ENCODE data around the gene ANKS1A.

ANKS1A gene

DNA sequence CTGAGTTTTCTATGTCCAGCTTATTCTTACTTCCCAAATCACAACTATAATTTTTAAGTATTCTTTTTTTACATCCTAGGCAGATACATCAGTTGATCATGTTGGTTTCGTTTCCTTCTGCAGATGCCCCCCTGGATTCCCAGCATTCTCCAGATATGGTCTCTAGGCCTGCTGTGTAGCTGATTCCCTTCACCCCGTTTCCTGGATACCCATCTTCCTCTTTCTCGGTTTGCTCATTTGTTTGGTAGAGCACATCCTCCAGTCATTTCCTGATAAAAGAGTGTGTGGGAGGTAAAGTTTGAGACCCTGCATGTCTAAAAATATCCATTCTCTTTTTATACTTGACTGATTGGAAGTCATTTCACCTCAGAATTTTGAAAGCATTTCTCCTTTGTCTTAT, 66.4 kb downstream of the ANKS1A start:
- TF ChIP-seq GATA2 (IDR thresholded peaks at IDR 0.05; ENCODE audit: low read depth, low read length) (no peak), GATA3 (IDR thresholded peaks at IDR 0.05; ENCODE audit: low read depth, low read length) (no peak)

DNA sequence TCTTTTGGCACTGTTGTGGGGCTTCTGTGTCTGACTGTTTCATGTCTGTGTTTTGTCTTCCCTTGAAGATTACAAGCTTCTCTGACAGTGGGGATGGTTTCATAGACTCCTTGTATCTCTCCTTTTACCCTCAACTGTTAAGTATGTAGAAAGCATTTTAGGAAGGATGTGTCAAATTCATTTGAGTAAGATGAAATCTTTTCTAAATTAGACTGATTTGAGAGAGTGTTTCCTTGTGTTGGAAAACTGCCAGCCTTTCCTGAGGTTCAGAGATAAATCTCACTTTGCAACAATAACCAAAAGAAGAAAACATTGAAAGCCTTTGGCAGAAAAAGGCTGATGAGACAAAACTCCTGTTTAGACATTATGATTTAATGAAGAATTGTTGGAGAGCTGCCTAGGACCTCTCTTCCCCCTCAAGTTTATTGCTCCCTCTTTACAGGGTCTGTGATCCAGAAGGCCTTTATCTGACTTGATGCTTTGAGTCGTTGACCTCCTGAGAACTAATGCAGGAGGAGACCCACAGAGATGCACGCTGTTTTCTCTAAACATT, 68.3 kb downstream of the ANKS1A start:
- TF ChIP-seq GATA3 (IDR thresholded peaks at IDR 0.05; ENCODE audit: low read depth, low read length), result no peak
- TF ChIP-seq GATA2 (IDR thresholded peaks at IDR 0.05; ENCODE audit: low read depth, low read length), result no peak

DNA sequence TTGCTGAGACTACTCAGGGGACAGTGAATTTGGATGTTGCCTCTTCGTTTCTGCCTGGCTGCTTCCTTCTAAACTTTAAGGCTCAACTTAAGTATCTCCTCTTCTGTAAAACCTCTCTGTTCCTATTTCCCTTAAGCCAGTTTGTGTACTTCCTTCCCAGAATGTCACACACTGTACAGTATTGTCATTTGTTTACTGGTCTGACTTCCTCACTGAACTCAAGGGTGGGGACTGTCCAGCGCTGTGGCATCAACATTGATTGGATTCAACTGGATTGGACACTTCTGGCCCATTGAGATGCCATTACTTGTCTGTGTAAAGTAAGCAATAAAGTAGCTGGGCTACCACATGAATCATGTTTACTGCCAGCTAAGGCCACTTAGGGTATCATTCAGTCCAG, 69.7 kb downstream of the ANKS1A start:
- TF ChIP-seq GATA2 (IDR thresholded peaks at IDR 0.05; ENCODE audit: low read depth, low read length), result no peak
- TF ChIP-seq GATA3 (IDR thresholded peaks at IDR 0.05; ENCODE audit: low read depth, low read length), result no peak

DNA sequence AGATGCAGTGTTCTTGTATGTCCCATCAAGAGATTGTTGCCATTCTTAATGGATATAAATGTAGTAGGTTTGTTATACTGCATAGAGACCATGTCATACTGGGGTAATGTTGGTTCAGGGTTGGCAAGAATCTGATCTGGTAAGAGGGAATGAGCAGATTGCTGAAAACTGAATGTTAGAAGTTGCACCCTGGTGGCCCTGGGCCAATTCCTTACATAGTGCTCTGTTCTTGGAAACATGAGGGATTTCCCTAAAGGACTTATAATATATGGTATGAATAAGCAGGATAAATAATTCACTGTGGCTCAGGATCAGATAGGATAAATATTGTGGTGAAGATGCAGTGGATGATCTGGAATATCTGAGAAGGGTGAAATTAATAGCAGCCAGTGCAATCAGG, 70.2 kb downstream of the ANKS1A start:
- no peak for TF ChIP-seq GATA2 (IDR thresholded peaks at IDR 0.05; ENCODE audit: low read depth, low read length)
- TF ChIP-seq GATA3 (IDR thresholded peaks at IDR 0.05; ENCODE audit: low read depth, low read length), result no peak

DNA sequence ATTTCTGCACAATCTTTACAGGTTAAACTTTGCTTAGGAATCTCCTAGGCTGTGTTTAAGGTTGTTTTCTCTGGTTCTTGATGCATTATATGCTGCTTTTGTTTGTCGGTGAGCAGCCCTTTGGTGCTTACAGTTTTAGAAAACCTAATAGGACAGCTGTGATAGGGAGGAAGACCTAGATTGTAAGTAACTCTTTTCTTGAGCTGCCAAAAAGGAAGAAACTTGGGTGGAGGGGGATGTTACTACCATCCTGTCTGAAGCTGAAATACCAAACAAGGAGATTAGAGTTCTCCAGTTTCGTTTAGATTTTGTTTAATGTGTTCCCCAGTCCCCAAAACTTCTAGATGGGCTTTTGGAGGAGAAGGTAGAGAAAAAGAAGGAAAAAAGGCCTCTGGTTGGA, 72.0 kb downstream of the ANKS1A start:
- no peak for TF ChIP-seq GATA2 (IDR thresholded peaks at IDR 0.05; ENCODE audit: low read depth, low read length)
- TF ChIP-seq GATA3 (IDR thresholded peaks at IDR 0.05; ENCODE audit: low read depth, low read length), result no peak

DNA sequence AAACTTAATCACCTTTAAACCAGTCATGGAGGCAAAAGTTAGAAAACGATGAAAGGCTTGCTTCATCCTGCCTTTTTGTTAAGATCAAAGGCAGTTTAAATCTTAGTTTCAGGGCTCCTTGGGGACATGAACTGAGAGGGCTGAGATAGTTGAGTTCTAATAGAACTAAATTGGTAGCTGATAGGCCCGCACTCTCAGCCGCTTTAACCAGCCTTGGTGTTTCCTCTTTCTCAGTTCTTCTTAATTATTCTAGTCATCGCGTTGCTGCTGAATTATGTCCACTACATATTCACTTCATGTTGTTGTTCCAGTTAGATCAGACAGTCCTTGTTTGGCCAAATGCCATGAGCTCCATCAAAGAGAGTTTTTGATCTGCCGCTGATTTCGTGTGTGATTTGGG, 72.5 kb downstream of the ANKS1A start:
- TF ChIP-seq GATA3 (IDR thresholded peaks at IDR 0.05; ENCODE audit: low read depth, low read length) (no peak), GATA2 (IDR thresholded peaks at IDR 0.05; ENCODE audit: low read depth, low read length) (no peak)

DNA sequence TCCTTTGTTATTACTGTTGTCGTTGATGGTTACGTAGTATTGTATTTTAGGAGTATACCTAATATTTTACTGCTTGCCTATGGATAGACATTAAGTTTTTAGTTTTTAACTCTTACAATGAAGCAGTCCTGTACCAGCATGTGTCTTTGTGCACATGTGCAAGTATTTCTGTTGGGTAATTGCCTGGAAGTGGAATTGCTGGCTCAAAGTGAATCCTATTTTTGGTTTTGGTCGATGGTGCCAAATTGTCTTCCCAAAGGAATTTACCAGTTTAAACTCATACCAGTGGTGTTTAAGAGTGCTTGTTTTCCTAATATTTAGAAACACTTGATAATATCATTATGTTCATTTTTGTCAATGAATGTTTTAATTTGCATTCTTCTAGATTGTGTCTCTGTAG, 75.5 kb downstream of the ANKS1A start:
- TF ChIP-seq GATA3 (IDR thresholded peaks at IDR 0.05; ENCODE audit: low read depth, low read length) (no peak), GATA2 (IDR thresholded peaks at IDR 0.05; ENCODE audit: low read depth, low read length) (no peak)

DNA sequence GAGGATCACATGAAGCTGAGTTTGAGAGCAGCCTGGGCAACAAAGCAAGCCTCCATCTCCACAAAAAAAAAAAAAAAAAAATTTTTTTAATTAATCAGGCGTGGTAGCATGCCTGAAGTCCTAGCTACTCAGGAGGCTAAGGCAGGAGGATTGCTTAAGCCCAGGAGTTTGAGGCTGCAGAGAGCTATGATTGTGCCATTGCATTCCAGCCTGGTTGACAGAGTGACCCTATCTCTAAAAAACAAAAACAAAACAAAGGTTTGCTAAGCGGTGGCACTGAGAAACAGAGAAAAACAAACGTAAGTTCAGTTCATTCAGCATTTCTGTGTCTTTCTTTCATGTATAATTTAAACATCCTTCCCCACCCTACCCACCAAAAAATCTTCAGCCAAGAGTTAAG, 78.4 kb downstream of the ANKS1A start:
- TF ChIP-seq GATA2 (IDR thresholded peaks at IDR 0.05; ENCODE audit: low read depth, low read length), result no peak
- no peak for TF ChIP-seq GATA3 (IDR thresholded peaks at IDR 0.05; ENCODE audit: low read depth, low read length)

DNA sequence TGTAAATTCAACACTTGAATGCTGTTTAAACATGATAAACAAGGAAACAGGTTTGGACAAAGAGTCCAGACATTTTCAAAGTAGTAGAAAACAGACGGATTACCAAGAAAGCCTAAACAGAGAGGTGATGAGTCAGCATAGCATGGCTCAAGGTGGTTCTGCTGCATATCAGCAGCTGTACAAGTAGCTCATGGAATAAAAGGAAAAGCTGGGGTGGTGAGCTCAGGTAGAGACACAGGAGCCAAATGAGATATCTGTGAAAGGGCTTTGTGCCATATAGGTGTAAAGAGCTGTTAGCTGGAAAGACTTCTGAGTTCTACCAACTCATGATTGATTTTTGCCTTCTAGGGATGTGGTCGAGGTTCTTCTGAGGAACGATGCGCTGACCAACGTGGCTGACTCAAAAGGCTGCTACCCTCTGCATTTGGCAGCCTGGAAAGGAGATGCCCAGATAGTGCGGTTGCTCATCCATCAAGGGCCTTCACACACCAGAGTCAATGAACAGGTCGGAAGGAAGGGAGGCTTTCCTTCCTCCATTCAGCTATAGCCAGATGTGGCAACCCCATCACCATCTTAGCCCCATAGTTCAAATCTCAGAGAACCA, 80.7 kb downstream of the ANKS1A start:
- TF ChIP-seq GATA2 (IDR thresholded peaks at IDR 0.05; ENCODE audit: low read depth, low read length), result no peak
- TF ChIP-seq GATA3 (IDR thresholded peaks at IDR 0.05; ENCODE audit: low read depth, low read length), result no peak

DNA sequence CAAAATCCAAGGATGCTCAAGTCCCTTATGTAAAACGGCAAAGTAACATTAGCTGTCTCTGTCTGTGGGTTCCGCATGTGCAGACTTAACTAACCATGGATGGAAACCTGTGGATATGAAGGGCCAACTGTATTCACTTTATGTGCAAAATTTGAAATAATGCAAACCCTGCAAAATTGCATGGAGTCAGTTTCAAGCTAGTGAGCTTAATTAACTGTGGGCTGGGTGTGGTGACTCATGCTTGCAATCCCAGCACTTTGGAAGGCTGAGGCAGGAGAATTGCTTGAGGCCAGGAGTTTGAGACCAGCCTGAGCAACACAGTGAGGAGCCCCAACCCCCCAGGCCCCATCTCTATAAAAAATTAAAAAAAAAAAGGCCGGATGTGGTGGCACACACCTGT, 81.4 kb downstream of the ANKS1A start:
- TF ChIP-seq GATA2 (IDR thresholded peaks at IDR 0.05; ENCODE audit: low read depth, low read length), result no peak
- no peak for TF ChIP-seq GATA3 (IDR thresholded peaks at IDR 0.05; ENCODE audit: low read depth, low read length)

DNA sequence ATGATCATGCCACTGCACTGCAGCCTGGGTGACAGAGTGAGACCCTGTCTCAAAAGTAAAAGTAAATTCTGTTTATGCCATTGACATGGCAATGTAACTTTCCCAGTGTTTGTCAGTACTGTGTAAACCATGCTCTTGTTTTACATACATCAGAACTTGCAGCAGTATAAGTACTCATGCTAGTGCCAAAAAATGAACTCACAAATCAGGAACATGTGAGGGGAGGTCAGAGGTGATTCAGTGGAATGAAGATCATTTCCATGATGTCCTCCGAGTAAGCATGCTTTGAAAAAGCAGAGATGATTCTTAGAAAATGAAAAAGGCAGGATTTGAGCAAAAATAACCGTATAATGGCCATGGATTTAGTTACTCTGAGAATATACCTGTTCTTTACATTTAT, 81.9 kb downstream of the ANKS1A start:
- no peak for TF ChIP-seq GATA2 (IDR thresholded peaks at IDR 0.05; ENCODE audit: low read depth, low read length)
- no peak for TF ChIP-seq GATA3 (IDR thresholded peaks at IDR 0.05; ENCODE audit: low read depth, low read length)

DNA sequence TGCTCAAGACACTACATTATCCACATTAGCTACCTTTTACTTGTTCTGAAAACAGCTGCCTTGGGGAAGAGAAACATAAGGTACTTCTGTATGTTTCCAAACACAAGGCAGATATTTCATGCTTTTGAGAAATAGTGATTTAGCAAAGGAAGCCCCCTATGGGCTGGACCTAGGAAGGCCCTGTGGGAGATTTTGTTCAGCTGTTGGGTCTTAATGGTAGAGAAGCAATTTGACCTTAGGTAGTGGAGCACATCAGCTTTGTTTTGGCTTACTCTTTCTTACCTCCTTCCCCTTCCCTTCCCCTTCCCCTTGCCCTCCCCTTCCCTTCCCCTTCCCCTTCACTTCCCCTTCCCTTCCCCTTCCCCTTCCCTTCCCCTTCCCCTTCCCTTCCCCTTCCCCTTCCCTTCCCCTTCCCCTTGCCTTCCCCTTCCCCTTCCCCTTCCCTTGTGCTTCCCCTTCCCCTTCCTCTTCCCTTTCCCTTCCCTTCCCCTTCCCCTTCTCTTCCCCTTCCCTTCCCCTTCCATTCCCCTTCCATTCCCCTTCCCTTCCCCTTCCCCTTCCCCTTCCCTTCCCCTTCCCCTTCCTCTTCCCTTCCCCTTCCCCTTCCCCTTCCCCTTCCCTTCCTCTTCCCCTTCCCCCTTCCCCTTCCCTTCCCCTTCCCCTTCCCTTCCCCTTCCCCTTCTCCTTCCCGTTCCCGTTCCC, 84.6 kb downstream of the ANKS1A start:
- TF ChIP-seq GATA2 (IDR thresholded peaks at IDR 0.05; ENCODE audit: low read depth, low read length), result no peak
- TF ChIP-seq GATA3 (IDR thresholded peaks at IDR 0.05; ENCODE audit: low read depth, low read length), result no peak

DNA sequence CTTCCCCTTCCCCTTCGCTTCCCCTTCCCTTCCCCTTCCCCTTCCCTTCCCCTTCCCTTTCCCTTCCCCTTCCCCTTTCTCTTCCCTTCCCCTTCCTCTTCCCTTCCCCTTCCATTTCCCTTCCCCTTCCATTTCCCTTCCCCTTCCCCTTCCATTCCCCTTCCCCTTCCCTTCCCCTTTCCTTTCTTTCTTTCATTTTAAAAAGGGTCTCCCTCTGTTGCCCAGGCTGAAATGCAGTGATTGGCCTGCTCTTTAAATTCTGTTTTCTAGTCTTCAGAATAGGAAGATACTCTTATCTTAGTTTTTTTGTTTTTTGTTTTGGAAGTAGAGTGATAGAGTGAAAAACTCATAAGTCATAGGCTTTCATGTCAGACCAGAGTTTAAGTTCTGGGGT, 85.2 kb downstream of the ANKS1A start:
- TF ChIP-seq GATA3 (IDR thresholded peaks at IDR 0.05; ENCODE audit: low read depth, low read length) (no peak), GATA2 (IDR thresholded peaks at IDR 0.05; ENCODE audit: low read depth, low read length) (no peak)

DNA sequence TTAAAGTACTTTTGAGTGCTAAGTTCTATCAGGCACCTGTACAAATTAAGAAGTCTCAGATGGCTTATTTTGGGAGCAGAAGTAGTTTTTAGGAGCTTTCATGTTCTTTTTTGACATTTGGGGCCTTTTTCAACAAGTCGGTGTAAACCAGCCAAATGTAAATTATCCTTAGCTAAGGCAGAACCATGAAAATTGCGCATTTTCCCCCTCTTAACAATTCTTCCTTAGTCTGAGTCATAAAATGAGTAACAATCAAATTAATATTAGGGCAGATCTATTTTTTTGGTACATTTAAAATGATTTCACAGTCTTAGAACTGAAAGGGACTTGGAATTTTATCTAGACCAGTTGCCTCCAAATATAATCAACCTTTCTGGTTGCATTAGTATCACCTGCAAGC, 87.2 kb downstream of the ANKS1A start:
- TF ChIP-seq GATA3 (IDR thresholded peaks at IDR 0.05; ENCODE audit: low read depth, low read length) (no peak), GATA2 (IDR thresholded peaks at IDR 0.05; ENCODE audit: low read depth, low read length) (no peak)

DNA sequence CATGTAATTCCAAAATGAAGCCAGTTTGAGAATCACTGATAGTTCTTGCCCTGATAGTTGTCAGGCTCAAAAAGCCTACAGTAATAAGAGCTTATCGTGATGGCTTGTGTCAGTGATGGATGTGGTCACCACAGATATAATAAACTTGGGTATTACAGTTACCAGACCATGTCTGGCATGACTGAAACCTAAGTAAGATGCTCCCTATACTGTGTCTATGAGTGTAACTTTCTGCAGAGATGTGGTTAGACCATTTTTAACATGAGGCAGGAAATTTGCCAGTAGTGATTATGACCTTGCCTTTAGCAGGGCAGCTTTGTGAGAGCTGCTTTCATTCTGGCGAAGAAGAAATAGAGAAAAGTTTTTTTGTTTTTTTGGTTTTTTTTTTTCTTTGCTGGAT, 90.2 kb downstream of the ANKS1A start:
- no peak for TF ChIP-seq GATA2 (IDR thresholded peaks at IDR 0.05; ENCODE audit: low read depth, low read length)
- no peak for TF ChIP-seq GATA3 (IDR thresholded peaks at IDR 0.05; ENCODE audit: low read depth, low read length)
